ENCODE measurements around the gene TFRC. TPM values are rescaled to one million over a fixed set of nuclear protein-coding genes. Genes with fewer than 3 reads are reported as not detected.

Gene TFRC
- total and polyA plus RNA-seq, 2 experiments from 2014 or later: 35.5 to 187 TPM

- H3K27ac Mint-ChIP-seq: no peak overlapping the region
- Histone ChIP-seq H3K36me3 (ENCODE audit: insufficient read depth) (peaks cover 48% of the 10 kb centered on the region), H3K79me2 (replicated peaks; ENCODE audit: insufficient read depth) (no peaks in the 10 kb centered on the region), H3K4me3 (no peak overlapping the region), H4K20me1 (replicated peaks; ENCODE audit: insufficient read depth) (peaks cover 16% of the 10 kb centered on the region), H3F3A (replicated peaks; ENCODE audit: low read depth) (peaks cover 16% of the 10 kb centered on the region), H3K4me1 (ENCODE audit: insufficient read depth) (0 out of 2 replicates have a peak, but pooled peaks cover 4% of the 10 kb centered on the region), H2AFZ (no peak overlapping the region), H3K27me3 (ENCODE audit: insufficient read depth) (no peaks in the 10 kb centered on the region), H3K4me2 (no peak overlapping the region), H3K27ac (ENCODE audit: low read depth) (peak overlapping the region; percentile 22; the same call in 1 of the 2 replicates), H3K9me2 (ENCODE audit: insufficient read depth) (no peaks in the 10 kb centered on the region)
- H3K4me1 Mint-ChIP-seq: peaks cover 7% of the 10 kb centered on the region
- H3K36me3 Mint-ChIP-seq (ENCODE audit: low read depth): peaks cover 59% of the 10 kb centered on the region
- H3K4me3 Mint-ChIP-seq: no peak overlapping the region
- TF ChIP-seq STAT1 (IDR thresholded peaks at IDR 0.05; ENCODE audit: unreplicated experiment): no peak
- no peak for TF ChIP-seq CREB1 (CRISPR knock-in tag; IDR thresholded peaks at IDR 0.05; ENCODE audit: low read depth)
- TF ChIP-seq ZNF462 (CRISPR knock-in tag; IDR thresholded peaks at IDR 0.05): no peak
- TF ChIP-seq, protein P1, sequence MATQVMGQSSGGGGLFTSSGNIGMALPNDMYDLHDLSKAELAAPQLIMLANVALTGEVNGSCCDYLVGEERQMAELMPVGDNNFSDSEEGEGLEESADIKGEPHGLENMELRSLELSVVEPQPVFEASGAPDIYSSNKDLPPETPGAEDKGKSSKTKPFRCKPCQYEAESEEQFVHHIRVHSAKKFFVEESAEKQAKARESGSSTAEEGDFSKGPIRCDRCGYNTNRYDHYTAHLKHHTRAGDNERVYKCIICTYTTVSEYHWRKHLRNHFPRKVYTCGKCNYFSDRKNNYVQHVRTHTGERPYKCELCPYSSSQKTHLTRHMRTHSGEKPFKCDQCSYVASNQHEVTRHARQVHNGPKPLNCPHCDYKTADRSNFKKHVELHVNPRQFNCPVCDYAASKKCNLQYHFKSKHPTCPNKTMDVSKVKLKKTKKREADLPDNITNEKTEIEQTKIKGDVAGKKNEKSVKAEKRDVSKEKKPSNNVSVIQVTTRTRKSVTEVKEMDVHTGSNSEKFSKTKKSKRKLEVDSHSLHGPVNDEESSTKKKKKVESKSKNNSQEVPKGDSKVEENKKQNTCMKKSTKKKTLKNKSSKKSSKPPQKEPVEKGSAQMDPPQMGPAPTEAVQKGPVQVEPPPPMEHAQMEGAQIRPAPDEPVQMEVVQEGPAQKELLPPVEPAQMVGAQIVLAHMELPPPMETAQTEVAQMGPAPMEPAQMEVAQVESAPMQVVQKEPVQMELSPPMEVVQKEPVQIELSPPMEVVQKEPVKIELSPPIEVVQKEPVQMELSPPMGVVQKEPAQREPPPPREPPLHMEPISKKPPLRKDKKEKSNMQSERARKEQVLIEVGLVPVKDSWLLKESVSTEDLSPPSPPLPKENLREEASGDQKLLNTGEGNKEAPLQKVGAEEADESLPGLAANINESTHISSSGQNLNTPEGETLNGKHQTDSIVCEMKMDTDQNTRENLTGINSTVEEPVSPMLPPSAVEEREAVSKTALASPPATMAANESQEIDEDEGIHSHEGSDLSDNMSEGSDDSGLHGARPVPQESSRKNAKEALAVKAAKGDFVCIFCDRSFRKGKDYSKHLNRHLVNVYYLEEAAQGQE (IDR thresholded peaks at IDR 0.05; ENCODE audit: unreplicated experiment): no peak
- TF ChIP-seq, protein P2, sequence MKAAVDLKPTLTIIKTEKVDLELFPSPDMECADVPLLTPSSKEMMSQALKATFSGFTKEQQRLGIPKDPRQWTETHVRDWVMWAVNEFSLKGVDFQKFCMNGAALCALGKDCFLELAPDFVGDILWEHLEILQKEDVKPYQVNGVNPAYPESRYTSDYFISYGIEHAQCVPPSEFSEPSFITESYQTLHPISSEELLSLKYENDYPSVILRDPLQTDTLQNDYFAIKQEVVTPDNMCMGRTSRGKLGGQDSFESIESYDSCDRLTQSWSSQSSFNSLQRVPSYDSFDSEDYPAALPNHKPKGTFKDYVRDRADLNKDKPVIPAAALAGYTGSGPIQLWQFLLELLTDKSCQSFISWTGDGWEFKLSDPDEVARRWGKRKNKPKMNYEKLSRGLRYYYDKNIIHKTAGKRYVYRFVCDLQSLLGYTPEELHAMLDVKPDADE (IDR thresholded peaks at IDR 0.05): no peak
- no peak for TF ChIP-seq EZH2 (IDR thresholded peaks at IDR 0.05; ENCODE audit: low read depth, unreplicated experiment)
- TF ChIP-seq, protein P3, sequence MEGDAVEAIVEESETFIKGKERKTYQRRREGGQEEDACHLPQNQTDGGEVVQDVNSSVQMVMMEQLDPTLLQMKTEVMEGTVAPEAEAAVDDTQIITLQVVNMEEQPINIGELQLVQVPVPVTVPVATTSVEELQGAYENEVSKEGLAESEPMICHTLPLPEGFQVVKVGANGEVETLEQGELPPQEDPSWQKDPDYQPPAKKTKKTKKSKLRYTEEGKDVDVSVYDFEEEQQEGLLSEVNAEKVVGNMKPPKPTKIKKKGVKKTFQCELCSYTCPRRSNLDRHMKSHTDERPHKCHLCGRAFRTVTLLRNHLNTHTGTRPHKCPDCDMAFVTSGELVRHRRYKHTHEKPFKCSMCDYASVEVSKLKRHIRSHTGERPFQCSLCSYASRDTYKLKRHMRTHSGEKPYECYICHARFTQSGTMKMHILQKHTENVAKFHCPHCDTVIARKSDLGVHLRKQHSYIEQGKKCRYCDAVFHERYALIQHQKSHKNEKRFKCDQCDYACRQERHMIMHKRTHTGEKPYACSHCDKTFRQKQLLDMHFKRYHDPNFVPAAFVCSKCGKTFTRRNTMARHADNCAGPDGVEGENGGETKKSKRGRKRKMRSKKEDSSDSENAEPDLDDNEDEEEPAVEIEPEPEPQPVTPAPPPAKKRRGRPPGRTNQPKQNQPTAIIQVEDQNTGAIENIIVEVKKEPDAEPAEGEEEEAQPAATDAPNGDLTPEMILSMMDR (conservative IDR thresholded peaks at IDR 0.05; ENCODE audit: low read depth in 2 of 2): no peak
- TF ChIP-seq ZNF331 (CRISPR knock-in tag; IDR thresholded peaks at IDR 0.05; ENCODE audit: low read depth): no peak
- TF ChIP-seq JUNB (IDR thresholded peaks at IDR 0.05; ENCODE audit: unreplicated experiment): no peak
- H3K9me3 Mint-ChIP-seq: no peaks in the 10 kb centered on the region
- DNase-seq (ENCODE audit: low spot score) (no peak), ATAC-seq (no peak)
- peaks cover 9% of the 10 kb centered on the region for H3K27me3 Mint-ChIP-seq (ENCODE audit: insufficient read depth, low read depth, poor library complexity)
Measured at GRCh38 chr3:196048922-196049598, 32.8 kb downstream of the TFRC start.
